PFSK-1 (cell line): ENCODE measurements around the gene ARAP1.

Experiments
- FOXP2 ChIP-seq: optimal IDR thresholded peaks from 2 replicates; pipeline ENCODE3; 2011; ENCODE audit warnings: borderline replicate concordance, control low read depth, inconsistent platforms; ENCODE audit not compliant: insufficient read depth; ENCODE audit errors: extremely low read length, extremely low read depth
- POLR2AphosphoS5 ChIP-seq: IDR thresholded peaks from 2 replicates; pipeline ENCODE4 v1.6.1; 2012; ENCODE audit warnings: low read depth, mild to moderate bottlenecking, control low read depth, low read length, moderate library complexity
- REST ChIP-seq, 2 experiments: IDR thresholded peaks; 2 replicates each; pipeline versions ENCODE4 v1.6.1 to v1.8.0; 2011 to 2012; ENCODE audit warnings: low read depth in 2 of 2, low read length in 2 of 2, control low read depth in 1 of 2, inconsistent platforms in 1 of 2, mild to moderate bottlenecking in 1 of 2, moderate library complexity in 1 of 2; ENCODE audit not compliant: insufficient read depth in 1 of 2
- SIN3A ChIP-seq: IDR thresholded peaks from 2 replicates; pipeline ENCODE4 v1.6.1; 2012; ENCODE audit warnings: mild to moderate bottlenecking, low read length, moderate library complexity, borderline replicate concordance; ENCODE audit not compliant: insufficient read depth
- TAF1 ChIP-seq: IDR thresholded peaks from 2 replicates; pipeline ENCODE4 v1.6.1; 2012; ENCODE audit warnings: low read length, control low read depth, borderline replicate concordance; ENCODE audit not compliant: insufficient read depth

ARAP1 gene

GRCh38 chr11:72768581-72768980 is 16.4 kb upstream of the ARAP1 start:
- TF ChIP-seq FOXP2 (no peak), REST (IDR thresholded peaks at IDR 0.05; ENCODE audit: insufficient read depth in 1 of 2, low read depth in 2 of 2, low read length in 2 of 2) (no peak), TAF1 (no peak), SIN3A (no peak), POLR2AphosphoS5 (no peak)

- TF ChIP-seq REST (IDR thresholded peaks at IDR 0.05; ENCODE audit: insufficient read depth in 1 of 2, low read depth in 2 of 2, low read length in 2 of 2) (no peak), SIN3A (no peak), POLR2AphosphoS5 (no peak), TAF1 (no peak), FOXP2 (no peak)
These were observed 15.2 kb upstream of the ARAP1 start for GRCh38 chr11:72767203-72768062.

GRCh38 chr11:72766152-72766902 is 14.1 kb upstream of the ARAP1 start:
- no peak for TF ChIP-seq TAF1
- TF ChIP-seq REST (IDR thresholded peaks at IDR 0.05; ENCODE audit: insufficient read depth in 1 of 2, low read depth in 2 of 2, low read length in 2 of 2), result no peak
- no peak for TF ChIP-seq SIN3A
- TF ChIP-seq POLR2AphosphoS5, result no peak
- TF ChIP-seq FOXP2, result no peak

- TF ChIP-seq FOXP2 (no peak), SIN3A (no peak), TAF1 (no peak), REST (IDR thresholded peaks at IDR 0.05; ENCODE audit: insufficient read depth in 1 of 2, low read depth in 2 of 2, low read length in 2 of 2) (no peak), POLR2AphosphoS5 (no peak)
These were observed 12.3 kb upstream of the ARAP1 start for GRCh38 chr11:72764503-72764902.
